PC-3 (cell line): ENCODE results near the gene MAP1S. TPM values are rescaled to one million over a fixed set of nuclear protein-coding genes. Genes with fewer than 3 reads are reported as not detected.

Experiments used
- ATAC-seq: fragments of 200-7000 bp; cut with Tn5 transposase; 2 replicates; pipeline ENCODE4 v1.9.1; 2020; ENCODE audit warnings: mild to moderate bottlenecking, moderate library complexity
- BruUV-seq: library from RNA; stranded (reverse); fragments of 400-500 nt; replicated peaks from 2 replicates; lab custom pipeline; 2021; lab: Mats Ljungman, UMichigan
- CTCF ChIA-PET: fragments of 300-600 bp; sonication (Branson Sonifier 250); formaldehyde crosslinking; loops from one replicate; lab custom pipeline; 2022; ENCODE audit warnings: antibody characterized with exemption; lab: Charles Lee
- POLR2A ChIA-PET: fragments of 300-600 bp; sonication (Branson Sonifier 250); formaldehyde crosslinking; loops from one replicate; lab custom pipeline; 2022; ENCODE audit warnings: antibody characterized with exemption; ENCODE audit not compliant: unreplicated experiment; lab: Charles Lee
- DNase-seq: peaks from one replicate; pipeline ENCODE4 v3.0.0-alpha.2; 2015
- H2AFZ ChIP-seq: fragments of 300-600 bp; sonication (generic); 2 replicates; pipeline ENCODE4 v1.6.0; 2016; ENCODE audit warnings: antibody characterized with exemption, low read length
- H3F3A ChIP-seq: fragments of 300-600 bp; sonication (generic); one replicate; pipeline ENCODE4 v1.6.0; 2017; ENCODE audit warnings: antibody characterized with exemption, low read length, control low read depth, mild to moderate bottlenecking; ENCODE audit not compliant: unreplicated experiment
- H3K27ac ChIP-seq: fragments of 300-600 bp; sonication (generic); 2 replicates; pipeline ENCODE4 v1.5.1; 2016; ENCODE audit warnings: mild to moderate bottlenecking, low read length
- H3K27me3 ChIP-seq: fragments of 300-600 bp; sonication (generic); 2 replicates; pipeline ENCODE4 v1.6.1; 2016; ENCODE audit warnings: low read length, mixed read lengths
- H3K36me3 ChIP-seq: fragments of 300-600 bp; sonication (generic); 2 replicates; pipeline ENCODE4 v1.6.1; 2016; ENCODE audit warnings: low read depth, mixed run types, low read length, mixed read lengths
- H3K4me1 ChIP-seq: fragments of 300-600 bp; sonication (generic); 2 replicates; pipeline ENCODE4 v1.5.1; 2016; ENCODE audit warnings: low read length; ENCODE audit not compliant: insufficient read depth
- H3K4me2 ChIP-seq: fragments of 300-600 bp; sonication (generic); 2 replicates; pipeline ENCODE4 v1.6.0; 2016; ENCODE audit warnings: low read length
- H3K4me3 ChIP-seq: fragments of 300-600 bp; sonication (generic); 2 replicates; pipeline ENCODE4 v1.5.1; 2016; ENCODE audit warnings: mild to moderate bottlenecking, low read length, mixed read lengths
- H3K79me2 ChIP-seq: fragments of 300-600 bp; sonication (generic); 2 replicates; pipeline ENCODE4 v1.6.1; 2017; ENCODE audit warnings: low read length, mixed read lengths
- H3K9ac ChIP-seq: fragments of 300-600 bp; sonication (generic); 2 replicates; pipeline ENCODE4 v1.6.0; 2016; ENCODE audit warnings: mild to moderate bottlenecking, low read length
- H3K9me2 ChIP-seq: fragments of 300-600 bp; sonication (generic); replicated peaks from 2 replicates; pipeline ENCODE4 v1.6.1; 2016; ENCODE audit warnings: mixed run types, low read length, mixed read lengths
- H3K9me3 ChIP-seq: fragments of 300-600 bp; sonication (generic); 2 replicates; pipeline ENCODE4 v1.6.1; 2016; ENCODE audit warnings: low read length, mixed read lengths
- H4K20me1 ChIP-seq: fragments of 300-600 bp; sonication (generic); 2 replicates; pipeline ENCODE4 v1.6.1; 2016; ENCODE audit warnings: low read length, mixed read lengths
- EZH2 ChIP-seq: fragments of 300-600 bp; sonication (generic); IDR thresholded peaks from one replicate; pipeline ENCODE4 v1.6.1; 2017; ENCODE audit warnings: antibody characterized with exemption, mild to moderate bottlenecking, low read length; ENCODE audit not compliant: unreplicated experiment
- EZH2phosphoT487 ChIP-seq: fragments of 300-600 bp; sonication (generic); IDR thresholded peaks from 2 replicates; pipeline ENCODE4 v1.6.1; 2018; ENCODE audit warnings: mild to moderate bottlenecking, antibody characterized with exemption, low read length, borderline replicate concordance
- intact Hi-C: fragments of 100-400 bp; cut with micrococcal nuclease; formaldehyde crosslinking; loops from 2 replicates; pipeline ENCODE4 v1.9.0; 2023
- total RNA-seq: library from RNA; depleted of rRNA; stranded (reverse); fragments of >200 nt; gene quantifications from 2 replicates; pipeline ENCODE4 v1.2.3, GENCODE V29; 2014
- TF ChIP-seq, protein P1 (sequence below): fragments of 300-600 bp; sonication (generic); conservative IDR thresholded peaks from 2 replicates; pipeline ENCODE4 v1.5.1; 2017; ENCODE audit warnings: antibody characterized with exemption, low read depth, mild to moderate bottlenecking, low read length

The MAP1S gene
- total RNA-seq, 1 experiment from 2014 or later = 25.4 TPM

DNA sequence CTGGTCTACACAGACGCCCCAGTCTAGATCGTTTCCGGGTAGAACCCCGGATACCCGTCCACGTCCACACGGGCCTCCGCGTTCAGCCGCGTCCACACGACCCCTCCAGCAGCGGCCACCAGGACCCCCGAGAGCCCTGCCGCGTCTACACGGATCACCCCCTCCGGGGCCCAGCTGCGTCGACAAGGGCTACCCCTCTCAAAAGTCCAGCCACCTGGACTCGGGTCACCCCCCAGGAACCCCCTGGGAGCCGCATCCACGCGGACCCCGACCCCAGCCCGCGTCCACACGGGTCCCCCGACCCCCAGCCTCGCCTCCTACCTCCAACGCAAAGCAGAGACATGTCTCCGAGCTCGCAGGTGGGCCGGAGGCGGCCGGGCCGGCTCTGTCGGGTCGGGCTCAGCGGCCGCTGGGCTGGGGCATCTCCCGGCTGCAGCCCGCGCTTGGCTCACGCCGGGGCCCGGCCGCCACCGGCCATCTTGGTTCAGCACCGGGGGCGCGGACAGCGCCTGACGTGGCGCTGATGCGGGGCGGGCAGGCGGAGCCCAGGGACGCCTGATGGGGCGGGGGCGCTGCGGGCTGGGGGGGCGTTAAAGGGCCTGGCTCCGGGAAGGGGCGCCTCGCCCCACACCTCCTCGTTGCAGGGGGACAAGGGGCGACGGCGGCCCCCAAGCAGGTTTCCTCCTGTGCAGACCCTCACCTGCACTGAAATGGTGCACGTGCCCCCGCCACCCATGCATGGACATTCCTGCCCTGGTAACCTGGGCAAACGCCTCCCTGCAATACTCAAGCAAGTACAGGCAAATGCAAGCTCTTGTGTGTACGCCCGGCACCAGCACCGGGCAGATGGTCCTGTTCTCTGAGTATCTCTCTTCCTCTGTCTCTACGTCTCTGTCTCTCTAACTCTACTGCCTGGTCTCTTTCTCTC lies 31.2 kb upstream of the MAP1S start, which contains the start of gene UNC13A:
Gene UNC13A, minus strand, starts transcription at position 498 of the 928 bp plus-strand sequence. Its CDS starts 155 bp downstream, at position 343.
- Histone ChIP-seq H3K4me2 (peak within 1 kb of the TSS; percentile 85), H4K20me1 (no peaks in the 10 kb centered on the region), H2AFZ (no peak within 1 kb of the TSS), H3K27ac (no peak within 1 kb of the TSS), H3K9me2 (no peaks in the 10 kb centered on the region), H3K4me3 (no peak within 1 kb of the TSS), H3K27me3 (peaks cover 25% of the 10 kb centered on the region), H3K9ac (no peak within 1 kb of the TSS), H3K79me2 (no peaks in the 10 kb centered on the region), H3K4me1 (peaks cover 14% of the 10 kb centered on the region), H3K9me3 (no peaks in the 10 kb centered on the region), H3F3A (no peaks in the 10 kb centered on the region), H3K36me3 (no peaks in the 10 kb centered on the region)
- no peak for DNase-seq
- ChIA-PET CTCF (interaction anchor here (0.8 kb wide), 1 partner anchor 17 kb away, joined by 3 read pairs; no protein-coding TSS in a partner anchor), POLR2A (no interaction called here)
- ATAC-seq = 0 out of 2 replicates have a peak, but pooled peaks have one; percentile 13
- BruUV-seq = no TSS peak
- intact Hi-C loops = no loop called here
- TF ChIP-seq EZH2phosphoT487 = no peak
- no peak for TF ChIP-seq EZH2

DNA sequence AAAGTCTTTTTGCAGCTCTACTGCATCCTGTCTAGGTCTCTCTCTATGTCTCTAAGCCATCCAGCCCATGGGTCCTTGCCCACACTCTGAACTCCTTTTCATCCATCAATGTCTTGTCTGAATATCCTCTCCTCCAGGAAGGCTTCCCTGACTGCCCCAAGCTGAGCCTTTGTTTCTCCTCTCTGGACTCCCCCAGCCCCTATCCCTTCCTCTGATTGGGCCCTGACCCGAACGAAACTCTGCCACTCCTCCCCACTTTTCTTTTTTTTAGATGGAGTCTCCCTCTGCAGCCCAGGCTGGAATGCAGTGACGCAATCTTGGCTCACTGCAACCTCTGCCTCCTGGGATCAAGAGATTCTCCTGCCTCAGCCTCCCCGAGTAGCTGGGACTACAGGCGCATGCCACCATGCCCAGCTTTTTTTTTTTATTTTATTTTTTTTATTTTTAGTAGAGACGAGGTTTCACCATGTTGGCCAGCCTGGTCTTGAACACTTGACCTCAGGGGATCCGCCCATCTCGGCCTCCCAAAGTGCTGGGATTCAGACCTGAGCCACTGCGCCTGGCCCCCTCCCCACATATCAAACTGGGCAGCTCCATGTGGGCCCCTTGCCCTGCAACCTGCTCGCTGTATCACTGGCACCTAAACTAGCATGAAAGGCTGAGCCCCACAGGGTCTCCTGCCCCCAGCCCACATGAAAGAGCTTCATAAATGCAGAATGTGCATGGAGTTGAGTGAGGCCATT lies 30.3 kb upstream of the MAP1S start:
- no peak for ATAC-seq
- Histone ChIP-seq H3K4me3 (no peak overlapping the region), H3K4me1 (peaks cover 14% of the 10 kb centered on the region), H3K27me3 (peaks cover 25% of the 10 kb centered on the region), H3K79me2 (no peaks in the 10 kb centered on the region), H2AFZ (no peak overlapping the region), H3K9ac (no peak overlapping the region), H3F3A (no peaks in the 10 kb centered on the region), H3K9me2 (no peaks in the 10 kb centered on the region), H4K20me1 (no peaks in the 10 kb centered on the region), H3K4me2 (no peak overlapping the region), H3K36me3 (no peaks in the 10 kb centered on the region), H3K9me3 (no peaks in the 10 kb centered on the region), H3K27ac (no peak overlapping the region)
- DNase-seq = no peak
- POLR2A ChIA-PET = no interaction called here
- TF ChIP-seq, protein P1, sequence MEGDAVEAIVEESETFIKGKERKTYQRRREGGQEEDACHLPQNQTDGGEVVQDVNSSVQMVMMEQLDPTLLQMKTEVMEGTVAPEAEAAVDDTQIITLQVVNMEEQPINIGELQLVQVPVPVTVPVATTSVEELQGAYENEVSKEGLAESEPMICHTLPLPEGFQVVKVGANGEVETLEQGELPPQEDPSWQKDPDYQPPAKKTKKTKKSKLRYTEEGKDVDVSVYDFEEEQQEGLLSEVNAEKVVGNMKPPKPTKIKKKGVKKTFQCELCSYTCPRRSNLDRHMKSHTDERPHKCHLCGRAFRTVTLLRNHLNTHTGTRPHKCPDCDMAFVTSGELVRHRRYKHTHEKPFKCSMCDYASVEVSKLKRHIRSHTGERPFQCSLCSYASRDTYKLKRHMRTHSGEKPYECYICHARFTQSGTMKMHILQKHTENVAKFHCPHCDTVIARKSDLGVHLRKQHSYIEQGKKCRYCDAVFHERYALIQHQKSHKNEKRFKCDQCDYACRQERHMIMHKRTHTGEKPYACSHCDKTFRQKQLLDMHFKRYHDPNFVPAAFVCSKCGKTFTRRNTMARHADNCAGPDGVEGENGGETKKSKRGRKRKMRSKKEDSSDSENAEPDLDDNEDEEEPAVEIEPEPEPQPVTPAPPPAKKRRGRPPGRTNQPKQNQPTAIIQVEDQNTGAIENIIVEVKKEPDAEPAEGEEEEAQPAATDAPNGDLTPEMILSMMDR = no peak
- no peak for TF ChIP-seq EZH2phosphoT487
- TF ChIP-seq EZH2 = no peak
- no TSS peak for BruUV-seq
- intact Hi-C loops = no loop called here
- CTCF ChIA-PET = no interaction called here

DNA sequence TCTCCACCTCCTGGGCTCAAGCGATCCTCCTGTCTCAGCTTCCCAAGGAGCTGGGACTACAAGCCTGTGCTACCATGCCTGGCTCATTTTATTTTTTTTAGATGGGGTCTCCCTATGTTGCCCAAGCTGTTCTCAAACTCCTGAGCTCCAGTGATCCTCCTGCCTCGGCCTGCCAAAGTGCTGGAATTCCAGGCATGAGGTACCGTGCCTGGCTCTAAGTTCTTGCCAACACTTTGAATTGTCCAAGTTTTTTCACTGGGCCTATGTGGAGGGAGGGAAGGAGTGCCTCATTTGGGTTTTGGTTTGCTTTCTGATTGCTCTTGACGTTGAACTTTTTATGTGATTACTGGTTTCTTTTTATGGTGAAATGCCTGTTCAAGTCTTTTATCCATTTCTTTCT lies 26.7 kb upstream of the MAP1S start:
- POLR2A ChIA-PET = no interaction called here
- DNase-seq (no peak), ATAC-seq (no peak)
- no peaks in the 10 kb centered on the region for H4K20me1 ChIP-seq
- H3K9me3 ChIP-seq = no peaks in the 10 kb centered on the region
- TF ChIP-seq, protein P1 = no peak
- TF ChIP-seq EZH2phosphoT487 (no peak), EZH2 (no peak)
- CTCF ChIA-PET = no interaction called here
- no peak overlapping the region for H3K27ac ChIP-seq
- no peaks in the 10 kb centered on the region for H3F3A ChIP-seq
- H3K4me1 ChIP-seq = no peaks in the 10 kb centered on the region
- no peak overlapping the region for H2AFZ ChIP-seq
- H3K27me3 ChIP-seq = peaks cover 32% of the 10 kb centered on the region
- H3K79me2 ChIP-seq = no peaks in the 10 kb centered on the region
- H3K4me3 ChIP-seq = no peak overlapping the region
- no peaks in the 10 kb centered on the region for H3K36me3 ChIP-seq
- H3K4me2 ChIP-seq = no peak overlapping the region
- no TSS peak for BruUV-seq
- H3K9ac ChIP-seq = no peak overlapping the region
- no peaks in the 10 kb centered on the region for H3K9me2 ChIP-seq
- intact Hi-C loops = no loop called here
